Muscle of leg (tissue), 11 donors: ENCODE data around the gene TTC12. TPM values are rescaled to one million over a fixed set of nuclear protein-coding genes. Genes with fewer than 3 reads are reported as not detected.

Source experiments
- DNase-seq: peaks from one replicate; pipeline ENCODE4 v3.0.0; 2013
- H3K27ac ChIP-seq: one replicate; pipeline ENCODE4 v1.5.1; 2013; ENCODE audit warnings: mild to moderate bottlenecking, low read length, control low read depth
- H3K27me3 ChIP-seq: one replicate; pipeline ENCODE4 v1.6.1; 2013; ENCODE audit warnings: low read length; ENCODE audit not compliant: control insufficient read depth, insufficient read depth
- H3K36me3 ChIP-seq: one replicate; pipeline ENCODE4 v1.6.1; 2013; ENCODE audit warnings: low read length; ENCODE audit not compliant: control insufficient read depth, insufficient read depth
- H3K4me1 ChIP-seq: one replicate; pipeline ENCODE4 v1.6.1; 2013; ENCODE audit warnings: low read length; ENCODE audit not compliant: control insufficient read depth, insufficient read depth
- H3K4me3 ChIP-seq: one replicate; pipeline ENCODE4 v1.5.1; 2013; ENCODE audit warnings: low read length, control low read depth
- H3K9me3 ChIP-seq: replicated peaks from 2 replicates; pipeline ENCODE4 v1.6.1; 2013; ENCODE audit warnings: low read depth, low read length; ENCODE audit not compliant: control insufficient read depth
- whole genome bisulfite sequencing: methylation state at CpG from one replicate; pipeline ENCODE4 v1.1.5; 2013; ENCODE audit warnings: missing lambda C conversion rate; ENCODE audit not compliant: insufficient coverage; 5-methylcytosine and 5-hydroxymethylcytosine counted together
- polyA plus RNA-seq, 8 donors: library from polyadenylated mRNA; unstranded; fragments of 120-200 nt; gene quantifications; one replicate each; pipeline versions ENCODE4 v1.2.1 to v1.2.3, GENCODE V29; 2013; ENCODE audit warnings: inconsistent platforms in 1 of 8, low replicate concordance in 1 of 8; ENCODE audit not compliant: insufficient read length in 8 of 8, insufficient read depth in 1 of 8
- total RNA-seq: library from RNA; stranded (reverse); fragments of 120-200 nt; gene quantifications from one replicate; pipeline ENCODE4 v1.2.4, GENCODE V29; 2013

Gene TTC12
- total and polyA plus RNA-seq, 9 donors = 6.5 to 11.2 (median 8.5) TPM

DNA sequence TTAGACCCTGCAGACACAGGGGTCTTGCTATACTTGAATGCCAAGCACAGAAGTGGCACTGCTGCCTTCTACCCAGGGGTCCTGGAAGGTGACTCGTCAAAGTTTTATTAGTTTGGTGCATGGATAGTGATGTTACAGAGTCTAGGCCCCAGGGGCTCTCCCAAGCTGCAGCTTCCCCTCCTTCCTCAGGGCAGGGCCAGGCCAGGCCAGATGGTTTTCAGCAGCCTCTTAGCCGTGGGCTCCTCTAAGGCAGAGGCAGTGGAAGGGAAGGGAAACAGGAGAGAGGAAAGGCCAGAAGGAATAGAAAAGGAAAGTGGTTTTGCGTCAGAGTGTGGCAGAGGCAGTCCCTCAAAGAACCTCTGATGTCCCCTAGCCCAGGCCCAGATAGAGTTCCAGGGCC lies 95.1 kb downstream of the TTC12 start:
- WGBS = 32% methylated on average over 2 of the region's 3 CpGs
- DNase-seq = no peak
- no peaks in the 10 kb centered on the region for H3K36me3 ChIP-seq
- H3K4me3 ChIP-seq = no peak overlapping the region
- H3K27me3 ChIP-seq = no peaks in the 10 kb centered on the region
- no peaks in the 10 kb centered on the region for H3K4me1 ChIP-seq
- no peaks in the 10 kb centered on the region for H3K9me3 ChIP-seq
- H3K27ac ChIP-seq = no peak overlapping the region

DNA sequence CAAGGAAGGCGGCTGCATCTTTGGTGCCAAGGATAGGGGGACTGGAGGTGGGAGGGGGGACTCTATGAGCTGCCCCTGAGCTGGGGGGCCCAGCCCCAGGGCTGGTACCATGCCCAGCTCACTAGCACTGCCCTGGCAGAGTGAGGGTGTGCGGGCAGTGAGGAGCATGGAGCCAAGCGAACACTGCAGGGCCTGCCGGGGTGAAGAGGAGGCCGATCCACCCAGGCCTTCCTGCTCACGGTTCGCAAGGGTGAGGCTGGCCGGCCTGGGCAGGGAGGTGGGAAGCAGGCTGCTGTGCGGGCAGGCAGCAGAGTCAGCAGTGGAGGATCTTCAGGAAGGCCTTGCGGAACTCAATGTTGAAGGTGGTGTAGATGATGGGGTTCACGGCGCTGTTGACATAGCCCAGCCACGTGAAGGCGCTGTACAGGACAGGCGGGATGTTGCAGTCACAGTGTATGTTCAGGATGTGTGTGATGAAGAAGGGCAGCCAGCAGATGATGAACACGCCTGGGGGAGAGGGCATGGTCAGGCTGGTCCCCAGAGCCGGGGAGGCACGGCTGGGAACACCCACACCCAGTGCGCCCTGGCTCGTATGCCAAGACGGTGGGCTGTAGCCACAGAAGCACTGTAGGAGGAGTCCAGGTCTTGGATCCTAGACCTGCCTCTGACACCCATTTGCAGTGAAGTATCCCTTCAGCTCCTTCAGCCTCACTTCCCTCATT lies 96.2 kb downstream of the TTC12 start:
- Histone ChIP-seq H3K36me3 (no peaks in the 10 kb centered on the region), H3K9me3 (no peaks in the 10 kb centered on the region), H3K27ac (no peak overlapping the region), H3K4me1 (no peaks in the 10 kb centered on the region), H3K4me3 (no peak overlapping the region), H3K27me3 (no peaks in the 10 kb centered on the region)
- WGBS = 87% methylated on average over 21 of the region's 21 CpGs
- DNase-seq = no peak

- H3K27me3 ChIP-seq = no peaks in the 10 kb centered on the region
- 60% methylated on average over 1 of the region's 3 CpGs for whole genome bisulfite sequencing
These were observed 97.2 kb downstream of the TTC12 start for GRCh38 chr11:113411536-113411935.

DNA sequence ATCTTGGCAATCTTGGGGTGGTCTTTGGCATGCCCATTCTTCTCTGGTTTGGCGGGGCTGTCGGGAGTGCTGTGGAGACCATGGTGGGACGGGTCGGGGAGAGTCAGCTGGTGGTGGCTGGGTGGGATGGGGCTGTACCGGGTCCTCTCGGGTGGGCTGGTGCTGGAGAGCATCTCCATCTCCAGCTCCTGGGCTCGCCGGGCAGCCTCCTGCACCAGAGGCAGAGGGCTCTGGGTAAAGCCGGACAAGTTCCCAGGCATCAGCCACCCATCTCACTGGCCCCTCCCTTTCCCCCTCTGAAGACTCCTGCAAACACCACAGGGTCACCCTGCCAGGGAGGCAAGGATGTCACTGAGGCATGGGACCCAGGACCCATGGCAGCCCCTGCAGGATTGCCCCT lies 98.3 kb downstream of the TTC12 start:
- no peak for DNase-seq
- 86% methylated on average over 9 of the region's 9 CpGs for WGBS
- Histone ChIP-seq H3K4me3 (no peak overlapping the region), H3K27me3 (no peaks in the 10 kb centered on the region), H3K36me3 (no peaks in the 10 kb centered on the region), H3K27ac (no peak overlapping the region), H3K4me1 (no peaks in the 10 kb centered on the region), H3K9me3 (no peaks in the 10 kb centered on the region)

More at GRCh38 chr11:113411536-113411935, 97.2 kb downstream of the TTC12 start:
- no peak overlapping the region for H3K27ac ChIP-seq
- H3K4me1 ChIP-seq = no peaks in the 10 kb centered on the region
- no peak for DNase-seq
- no peaks in the 10 kb centered on the region for H3K9me3 ChIP-seq
- no peak overlapping the region for H3K4me3 ChIP-seq
- no peaks in the 10 kb centered on the region for H3K36me3 ChIP-seq

GRCh38 chr11:113415343-113415742 lies 101.0 kb downstream of the TTC12 start:
- 95% methylated on average over 14 of the region's 16 CpGs for WGBS
- DNase-seq = no peak
- Histone ChIP-seq H3K9me3 (no peaks in the 10 kb centered on the region), H3K36me3 (no peaks in the 10 kb centered on the region), H3K27me3 (peaks cover 2% of the 10 kb centered on the region), H3K4me3 (no peak overlapping the region), H3K4me1 (no peaks in the 10 kb centered on the region), H3K27ac (no peak overlapping the region)

Other genes starting within 250 kb of the TTC12 start
- gene ANKK1, start 73.2 kb downstream of the TTC12 start, total RNA-seq = 0.09 TPM
- under 1 TPM in 7 of 8 donors, not detected in 1; 0.07 to 0.25 (median 0.12) TPM for gene ANKK1, start 73.2 kb downstream of the TTC12 start, polyA plus RNA-seq
- not detected for gene DRD2, start 160.8 kb downstream of the TTC12 start, total RNA-seq
- under 1 TPM in 7 of 8 donors, not detected in 1; 0.07 to 0.32 (median 0.15) TPM for gene DRD2, start 160.8 kb downstream of the TTC12 start, polyA plus RNA-seq